GM23248 (cell line): Measurements from ENCODE around the gene FHOD3.

Experiments used
- EZH2 ChIP-seq: fragments of 200-600 bp; sonication (generic); IDR thresholded peaks from 2 replicates; pipeline ENCODE4 v1.6.1; 2018; ENCODE audit warnings: antibody characterized with exemption, mild to moderate bottlenecking; ENCODE audit not compliant: insufficient read depth, poor library complexity, severe bottlenecking
- EZH2phosphoT487 ChIP-seq: fragments of 200-600 bp; sonication (generic); IDR thresholded peaks from 2 replicates; pipeline ENCODE4 v1.6.1; 2018; ENCODE audit warnings: antibody characterized with exemption, moderate library complexity, mild to moderate bottlenecking, low read depth; ENCODE audit not compliant: insufficient read depth

- TF ChIP-seq EZH2phosphoT487 (no peak), EZH2 (no peak)
Measured at GRCh38 chr18:36305375-36305774, 7.9 kb downstream of the FHOD3 start.
